DMS79 (cell line): Measurements from ENCODE around the gene ELOA.
"Not testable (repeated sequence)": the region's sequence is repeated elsewhere in the genome, so short reads cannot be mapped to it uniquely, and the experiment has no call there.

Experiments
- DNase-seq: peaks from one replicate; lab custom pipeline; 2025; lab: John Stamatoyannopoulos, UW

Gene ELOA

DNA sequence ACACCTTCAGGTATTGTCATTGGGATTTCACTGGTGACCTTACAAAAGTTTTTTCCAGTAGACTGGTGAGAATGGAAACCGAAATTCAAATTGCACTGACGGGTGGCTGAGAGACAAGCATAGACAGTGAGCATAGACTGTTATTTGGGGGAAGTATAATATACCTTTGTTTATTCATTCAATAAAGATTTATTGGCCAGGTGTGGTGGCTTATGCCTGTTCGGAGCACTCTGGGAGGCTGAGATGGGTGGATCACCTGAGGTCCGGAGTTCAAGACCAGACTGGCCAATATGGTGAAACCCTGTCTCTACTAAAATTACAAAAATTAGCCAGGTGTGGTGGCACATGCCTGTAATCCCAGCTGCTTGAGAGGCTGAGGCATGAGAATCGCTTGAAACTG, 10.0 kb upstream of the ELOA start:
- not testable (repeated sequence) for DNase-seq

DNA sequence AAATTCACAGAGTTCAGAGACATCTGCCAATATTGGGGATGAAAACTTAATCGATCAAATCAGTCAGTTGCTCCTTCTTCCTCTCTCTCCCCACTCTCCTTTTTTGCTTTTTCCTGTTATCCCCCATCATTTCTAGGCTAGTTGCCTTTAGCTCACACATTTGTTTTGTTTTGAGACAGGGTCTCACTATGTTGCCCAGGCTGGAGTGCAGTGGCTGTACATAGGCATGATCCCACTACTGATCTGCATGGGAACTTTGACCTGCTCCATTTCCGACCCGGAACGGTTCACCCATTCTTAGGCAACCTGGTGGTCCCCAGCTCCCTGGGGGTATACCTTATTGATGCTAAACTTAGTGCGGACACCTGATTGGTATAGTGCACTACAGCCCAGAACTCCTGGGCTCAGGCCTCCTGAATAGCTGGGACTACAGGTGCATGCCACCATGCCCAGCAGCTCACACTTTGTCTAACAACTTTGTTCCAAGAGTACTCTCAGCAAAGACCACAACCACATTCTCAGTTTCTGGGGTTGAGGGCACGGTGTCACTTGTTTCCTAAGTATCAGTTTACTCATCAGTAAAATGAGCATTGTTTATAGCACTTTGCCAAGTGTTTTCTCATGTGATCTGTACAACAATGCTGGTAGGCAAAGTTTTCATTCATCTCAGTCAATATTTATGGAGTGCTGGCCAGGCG, 6.7 kb upstream of the ELOA start:
- no peak for DNase-seq

DNA sequence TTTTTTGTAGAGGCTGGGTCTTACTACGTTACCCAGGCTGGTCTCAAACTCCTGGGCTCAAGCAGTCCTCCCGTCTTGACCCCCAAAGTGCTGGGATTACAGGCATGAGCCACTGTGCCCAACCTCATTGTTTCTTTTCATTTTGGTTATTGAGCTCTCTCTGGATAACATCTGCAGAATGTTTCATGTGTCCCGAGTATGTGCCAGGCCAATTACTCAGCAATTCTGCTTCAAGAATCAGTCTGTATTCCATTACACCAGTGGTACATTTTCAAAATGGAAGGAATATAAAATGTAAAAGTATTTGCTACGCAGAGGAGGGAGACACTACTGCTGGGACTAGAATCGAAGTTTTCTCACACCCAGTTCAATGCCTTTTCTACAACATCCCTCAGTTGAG, 1.7 kb upstream of the ELOA start:
- no peak for DNase-seq

DNA sequence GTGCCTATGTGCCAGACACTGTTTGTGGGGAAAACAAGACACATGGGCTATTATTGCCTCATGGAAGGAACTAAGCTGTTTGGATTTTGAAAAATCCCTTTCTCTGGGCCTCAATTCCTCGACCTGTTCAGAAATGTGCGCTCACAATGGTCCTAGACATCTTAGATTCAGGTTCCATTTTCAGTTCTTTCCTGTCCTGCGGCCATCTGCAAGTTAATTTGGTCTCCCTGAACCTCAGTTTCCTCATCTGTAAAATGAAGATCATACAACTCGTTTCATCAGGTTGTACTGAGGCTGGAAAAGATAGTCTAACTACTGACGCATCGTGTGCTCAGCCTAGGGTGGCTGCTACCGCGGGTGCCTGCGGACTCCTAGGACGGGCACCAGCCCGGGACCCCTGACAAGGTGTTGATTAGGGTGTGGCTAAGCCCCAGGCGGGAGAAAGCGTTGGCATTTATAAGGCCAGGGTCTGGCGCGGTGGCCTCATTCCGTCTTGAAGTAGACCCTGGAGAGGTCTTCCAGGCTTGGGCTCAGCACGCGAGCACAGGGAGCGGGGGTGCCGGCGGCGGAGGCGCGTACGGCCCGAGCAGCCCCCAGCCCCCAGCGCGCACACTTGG, 493 bp upstream of the ELOA start:
- DNase-seq: peak; percentile 24

DNA sequence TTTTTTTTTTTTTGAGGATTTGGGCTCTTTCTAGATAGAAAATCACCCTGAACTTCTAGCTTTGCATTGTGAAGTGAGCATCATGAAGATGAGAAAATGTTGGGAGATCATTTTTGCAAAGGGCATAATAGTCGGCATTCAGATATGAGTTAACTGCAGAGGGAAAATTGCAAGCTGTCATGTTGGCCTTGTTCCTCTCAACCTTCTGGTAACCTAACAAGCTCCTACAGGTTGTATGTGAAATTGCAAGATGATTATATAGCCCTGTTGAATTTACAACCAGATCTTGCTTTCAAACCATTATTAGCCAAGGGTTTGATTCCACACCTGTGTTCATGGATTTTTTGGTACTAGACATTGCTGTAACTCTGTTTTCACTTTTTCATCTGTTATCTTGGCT, 2.2 kb downstream of the ELOA start:
- no peak for DNase-seq

DNA sequence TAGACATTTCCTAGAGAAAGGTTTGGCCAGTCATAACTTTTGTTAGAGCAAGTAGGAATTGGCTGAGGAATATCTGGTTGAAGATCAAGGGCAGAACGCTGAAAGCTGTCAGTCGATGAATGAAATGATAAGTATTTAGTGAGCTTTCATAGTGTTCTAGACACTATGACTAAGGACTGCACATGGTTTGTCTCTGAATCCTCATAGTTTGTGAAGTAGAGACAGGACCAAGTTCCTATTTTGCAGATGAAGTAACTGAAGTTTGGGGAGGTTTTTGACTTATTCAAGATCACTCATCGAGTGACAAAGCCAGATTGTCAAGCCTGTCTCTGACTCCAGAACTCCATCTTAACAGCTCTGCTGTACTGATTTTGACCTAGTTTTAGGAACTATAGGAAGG, 4.7 kb downstream of the ELOA start:
- no peak for DNase-seq

DNA sequence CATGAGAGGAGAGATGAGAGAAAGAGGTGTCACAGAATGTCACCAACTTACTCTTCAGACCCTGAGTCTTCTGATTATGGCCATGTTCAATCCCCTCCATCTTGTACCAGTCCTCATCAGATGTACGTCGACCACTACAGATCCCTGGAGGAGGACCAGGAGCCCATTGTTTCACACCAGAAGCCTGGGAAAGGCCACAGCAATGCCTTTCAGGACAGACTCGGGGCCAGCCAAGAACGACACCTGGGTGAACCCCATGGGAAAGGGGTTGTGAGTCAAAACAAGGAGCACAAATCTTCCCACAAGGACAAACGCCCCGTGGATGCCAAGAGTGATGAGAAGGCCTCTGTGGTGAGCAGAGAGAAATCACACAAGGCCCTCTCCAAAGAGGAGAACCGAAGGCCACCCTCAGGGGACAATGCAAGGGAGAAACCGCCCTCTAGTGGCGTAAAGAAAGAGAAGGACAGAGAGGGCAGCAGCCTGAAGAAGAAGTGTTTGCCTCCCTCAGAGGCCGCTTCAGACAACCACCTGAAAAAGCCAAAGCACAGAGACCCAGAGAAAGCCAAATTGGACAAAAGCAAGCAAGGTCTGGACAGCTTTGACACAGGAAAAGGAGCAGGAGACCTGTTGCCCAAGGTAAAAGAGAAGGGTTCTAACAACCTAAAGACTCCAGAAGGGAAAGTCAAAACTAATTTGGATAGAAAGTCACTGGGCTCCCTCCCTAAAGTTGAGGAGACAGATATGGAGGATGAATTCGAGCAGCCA, 8.0 kb downstream of the ELOA start:
- DNase-seq: peak; percentile 9

DNA sequence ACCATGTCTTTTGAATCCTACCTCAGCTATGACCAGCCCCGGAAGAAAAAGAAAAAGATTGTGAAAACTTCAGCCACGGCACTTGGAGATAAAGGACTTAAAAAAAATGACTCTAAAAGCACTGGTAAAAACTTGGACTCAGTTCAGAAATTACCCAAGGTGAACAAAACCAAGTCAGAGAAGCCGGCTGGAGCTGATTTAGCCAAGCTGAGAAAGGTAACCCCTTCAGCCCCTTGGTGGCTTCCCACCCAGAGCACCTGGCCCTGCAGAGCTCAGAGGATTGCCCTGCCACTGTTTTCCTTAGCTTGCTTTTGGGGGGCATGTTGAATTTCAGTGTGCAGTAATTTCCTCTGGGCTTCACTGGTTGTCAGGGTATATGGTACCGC, 8.5 kb downstream of the ELOA start:
- no peak for DNase-seq

DNA sequence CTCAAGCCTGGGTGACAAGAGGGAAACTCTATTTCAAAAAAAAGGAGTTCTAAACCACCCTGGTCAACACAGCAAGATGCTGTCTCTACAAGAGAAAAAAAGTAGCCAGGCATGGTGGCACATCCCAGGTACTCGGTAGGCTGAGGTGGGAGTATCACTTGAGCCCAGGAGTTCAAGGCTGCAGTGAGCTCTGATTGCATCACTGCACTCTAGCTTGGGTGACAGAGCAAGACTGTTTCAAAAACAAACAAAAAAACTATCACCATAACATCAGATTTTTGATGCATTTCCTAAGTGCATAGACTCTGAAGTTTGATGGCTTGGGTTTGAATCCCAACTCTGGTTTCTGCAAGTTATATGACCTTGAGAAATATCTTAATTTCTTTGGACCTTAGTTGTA, 9.6 kb downstream of the ELOA start:
- no peak for DNase-seq

DNA sequence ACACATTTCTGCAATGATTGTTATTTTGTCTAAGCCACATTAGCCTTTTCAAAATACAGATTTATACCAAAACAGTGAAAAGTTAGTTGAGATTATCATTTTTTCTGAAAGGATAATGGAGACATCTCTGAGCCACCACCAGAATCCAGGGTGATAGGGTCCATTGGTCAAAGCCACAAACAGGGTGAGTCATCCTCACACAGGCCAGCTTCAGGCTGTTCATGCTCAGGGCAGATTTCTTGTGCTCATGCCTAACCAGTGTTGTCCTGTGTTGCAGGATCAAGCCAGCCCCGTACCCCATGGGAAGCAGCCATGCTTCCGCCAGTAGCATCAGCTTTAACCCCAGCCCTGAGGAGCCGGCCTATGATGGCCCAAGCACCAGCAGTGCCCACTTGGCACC, 13.4 kb downstream of the ELOA start:
- no peak for DNase-seq

DNA sequence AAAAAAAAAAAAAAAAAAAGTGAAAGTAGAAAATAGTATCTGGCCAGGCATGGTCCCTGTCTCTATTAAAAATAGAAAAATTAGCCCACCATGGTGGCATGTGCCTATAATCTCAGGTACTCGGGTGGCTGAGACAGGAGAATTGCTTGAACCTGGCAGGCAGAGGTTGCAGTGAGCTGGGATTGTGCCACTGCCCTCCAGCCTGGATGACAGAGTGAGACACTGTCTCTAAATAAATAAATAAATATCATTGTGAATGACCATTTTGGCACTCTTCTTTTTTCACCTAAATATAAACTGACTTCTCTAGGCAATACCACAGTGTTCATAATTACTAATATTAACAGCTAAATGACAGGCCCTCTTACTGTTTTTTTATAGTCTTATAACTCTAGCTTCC, 14.5 kb downstream of the ELOA start:
- no peak for DNase-seq

DNA sequence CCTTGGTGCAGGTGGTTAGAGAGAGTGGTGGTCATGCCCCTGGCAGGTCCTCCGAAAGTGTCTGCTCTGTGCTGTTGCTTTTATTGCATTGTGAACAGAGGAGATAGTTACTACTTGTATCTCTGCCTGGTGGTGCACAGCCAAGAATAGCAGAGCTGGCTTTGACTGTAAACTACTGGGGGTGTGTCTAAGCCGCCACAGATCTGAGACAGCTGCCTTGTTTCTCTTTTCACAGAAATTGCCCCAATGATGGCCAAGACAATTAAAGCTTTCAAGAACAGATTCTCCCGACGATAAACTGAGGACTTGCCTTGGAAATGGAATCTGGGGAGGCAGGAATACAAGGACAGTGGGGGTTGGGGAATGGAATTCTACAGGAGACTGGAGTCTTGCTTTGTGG, 16.0 kb downstream of the ELOA start:
- DNase-seq: no peak

DNA sequence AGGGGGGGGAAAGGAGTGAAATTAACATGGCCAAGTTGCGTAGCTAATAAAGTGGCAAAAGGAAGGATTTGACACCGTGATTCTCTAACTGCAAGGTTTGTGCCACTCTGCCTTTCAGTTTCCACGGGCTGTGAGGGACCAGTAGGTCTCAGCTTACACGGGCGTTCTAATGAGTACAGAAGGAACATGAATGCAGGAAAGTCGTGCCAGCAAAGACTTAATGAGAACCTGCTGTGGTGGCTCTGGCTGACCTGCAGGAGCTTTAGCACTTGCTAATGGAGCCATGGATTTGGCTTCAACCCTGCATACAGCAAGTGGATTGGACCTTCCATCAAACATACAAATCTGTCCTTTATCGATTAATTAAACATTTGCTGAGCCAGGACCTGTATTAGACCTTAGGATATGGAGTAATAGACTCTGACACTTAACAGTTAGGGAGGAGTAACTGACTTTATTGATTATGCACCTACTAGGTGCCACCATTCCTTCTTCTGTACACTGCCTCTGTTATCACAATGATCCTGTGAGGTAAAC, 19.8 kb downstream of the ELOA start:
- DNase-seq: no peak

DNA sequence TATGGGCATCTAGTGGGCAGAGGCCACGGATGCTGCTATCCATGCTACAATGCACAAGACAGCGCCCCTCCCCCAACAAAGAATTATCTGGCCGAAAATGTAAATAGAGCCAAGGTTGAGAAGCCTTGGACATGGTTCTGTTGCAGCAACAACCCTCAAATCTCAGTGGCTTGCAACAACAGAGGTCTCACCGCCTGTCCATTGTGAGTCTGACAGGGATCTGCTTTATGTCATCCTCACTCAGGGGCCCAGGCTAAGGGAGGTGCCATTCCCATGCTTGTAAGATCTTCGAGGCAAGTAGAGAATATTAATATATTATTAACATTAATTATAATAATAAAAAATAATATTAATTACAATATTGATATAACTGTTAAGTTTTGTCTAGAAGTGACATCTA, 25.5 kb downstream of the ELOA start:
- DNase-seq: no peak

DNA sequence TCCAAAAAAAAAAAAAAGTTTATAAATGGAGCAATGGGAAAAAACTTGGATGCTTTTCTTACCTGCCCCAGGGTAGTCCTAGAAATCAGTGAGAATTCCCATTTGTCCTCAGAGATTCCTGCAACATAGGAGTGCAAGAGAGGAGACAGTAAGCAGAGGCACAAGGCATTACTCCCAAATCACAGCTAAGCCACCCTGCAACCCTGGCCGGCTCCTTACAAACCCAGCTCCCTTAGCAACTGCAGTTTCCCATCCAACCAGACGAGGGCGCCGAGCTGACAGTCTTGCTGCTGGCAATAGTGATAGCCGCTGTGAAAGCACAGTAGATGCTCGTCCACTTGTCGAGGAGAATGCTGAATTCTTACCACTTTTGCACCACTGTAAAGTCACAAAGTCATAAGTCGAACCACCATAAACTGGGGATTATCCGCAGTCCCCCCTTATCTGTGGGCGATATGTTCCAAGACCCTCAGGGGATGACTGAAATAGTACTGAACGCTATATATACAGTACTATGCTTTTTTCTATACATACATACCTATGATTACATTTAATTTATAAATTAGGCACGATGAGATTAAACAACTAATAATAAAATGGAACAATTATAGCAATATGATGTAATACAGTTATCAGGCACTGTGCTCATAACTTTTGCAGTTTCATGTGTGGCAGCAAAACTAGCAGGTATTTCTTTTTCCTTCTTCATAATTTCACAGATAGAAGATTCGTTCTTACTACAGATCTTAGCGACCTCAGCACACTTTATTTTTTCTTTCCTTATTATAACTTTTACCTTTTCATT, 29.0 kb downstream of the ELOA start:
- DNase-seq: peak; percentile 44

DNA sequence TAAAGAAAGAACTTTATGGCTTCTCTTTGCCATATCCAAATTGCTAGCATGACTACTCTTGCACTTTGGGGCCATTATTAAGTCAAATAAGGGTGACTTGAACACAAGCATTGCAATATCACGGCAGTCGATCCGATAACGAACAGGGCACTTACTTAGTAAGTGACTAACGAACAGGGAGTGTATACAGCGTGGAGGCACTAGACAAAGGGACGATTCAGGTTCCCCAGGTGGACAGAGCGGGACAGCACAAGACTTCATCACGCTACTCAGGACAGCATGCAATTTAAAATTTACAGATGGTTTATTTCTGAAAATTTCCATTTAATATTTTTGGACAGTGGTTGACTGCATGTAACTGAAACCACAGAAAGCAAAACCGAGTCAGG, 29.6 kb downstream of the ELOA start:
- DNase-seq: no peak

DNA sequence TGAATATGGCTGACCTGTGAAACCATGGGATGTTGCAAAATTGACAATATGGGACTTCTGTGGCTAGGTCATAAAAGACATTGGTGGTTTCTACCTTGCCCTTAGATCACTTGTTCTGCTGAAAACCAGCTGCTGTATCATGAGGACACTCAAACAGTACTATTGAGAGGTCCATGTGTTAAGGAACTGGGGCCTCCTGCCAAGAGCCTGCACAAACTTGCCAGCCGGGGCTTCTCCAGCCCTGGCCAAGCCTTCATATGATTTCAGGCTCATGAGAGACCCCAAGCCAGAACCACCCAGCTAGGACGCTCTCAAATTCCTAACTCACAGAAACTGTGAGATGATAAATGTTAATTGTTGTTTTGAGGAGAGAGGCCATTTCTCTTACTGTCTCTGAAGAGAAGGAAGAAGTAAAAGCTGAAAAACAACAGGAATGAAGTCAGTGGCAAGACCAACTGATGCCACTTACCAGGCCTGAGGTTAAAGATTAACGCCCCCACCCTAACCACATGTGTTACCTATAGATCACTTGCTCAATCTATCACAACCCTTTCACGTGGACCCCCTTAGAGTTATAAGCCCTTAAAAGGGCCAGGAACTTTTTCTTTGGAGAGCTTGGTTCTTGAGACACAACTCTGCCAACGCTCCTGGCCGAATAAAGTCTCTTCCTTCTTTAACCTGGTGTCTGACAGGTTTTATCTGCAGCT, 31.1 kb downstream of the ELOA start:
- peak; percentile 86 for DNase-seq

DNA sequence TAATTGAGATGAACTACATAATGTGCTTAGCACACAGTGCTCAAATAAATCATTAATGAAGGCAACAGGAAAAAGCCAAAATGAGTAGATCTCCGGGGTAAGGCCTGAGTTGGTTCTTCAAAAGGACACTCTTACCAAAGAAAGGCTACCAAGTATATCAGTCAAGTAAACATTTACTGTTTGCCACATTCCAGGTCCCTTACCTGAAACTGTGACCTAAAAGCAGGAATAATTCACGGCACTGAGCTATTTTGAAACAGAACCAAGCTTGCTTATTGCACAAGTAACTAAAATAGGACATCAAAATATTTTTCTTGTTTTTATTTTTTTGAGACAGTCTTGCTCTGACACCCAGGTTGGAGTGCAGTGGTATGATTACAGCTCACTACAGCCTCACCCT, 32.9 kb downstream of the ELOA start:
- no peak for DNase-seq

DNA sequence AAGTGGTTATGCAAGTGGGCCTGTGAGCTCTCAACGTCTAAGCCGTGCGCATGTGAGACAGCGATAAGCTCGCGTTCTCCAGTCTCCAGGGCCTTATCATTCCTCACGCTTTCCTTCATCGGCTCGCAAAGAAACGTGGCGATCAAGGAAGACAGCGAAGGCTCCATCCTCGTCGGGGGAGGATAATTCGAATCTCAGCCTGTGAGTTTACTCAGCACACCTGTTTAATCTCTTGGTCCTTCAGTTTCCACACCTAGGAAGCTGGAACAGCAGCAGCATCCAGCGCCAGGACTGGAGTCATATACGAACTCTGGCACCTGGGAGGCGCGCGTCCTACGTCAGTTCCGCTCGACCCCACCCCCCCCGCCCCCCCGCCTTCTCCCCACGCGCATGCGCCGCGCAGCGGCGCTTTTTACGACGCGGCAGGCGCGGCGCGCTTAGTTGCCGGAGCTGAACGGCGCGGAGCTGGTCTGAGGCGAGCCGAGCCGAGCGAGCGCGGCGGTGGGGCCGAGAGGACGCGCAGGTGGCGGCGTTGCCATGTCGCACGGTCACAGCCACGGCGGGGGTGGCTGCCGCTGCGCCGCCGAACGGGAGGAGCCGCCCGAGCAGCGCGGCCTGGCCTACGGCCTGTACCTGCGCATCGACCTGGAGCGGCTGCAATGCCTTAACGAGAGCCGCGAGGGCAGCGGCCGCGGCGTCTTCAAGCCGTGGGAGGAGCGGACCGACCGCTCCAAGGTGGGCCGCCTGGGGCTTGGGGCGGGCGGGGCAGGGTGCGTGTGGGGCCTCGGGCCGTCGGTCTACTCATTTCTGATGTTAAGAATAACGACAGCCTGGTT, 34.9 kb downstream of the ELOA start, which contains the start of gene PITHD1:
TSS of gene PITHD1 (plus strand) at position 440 of the 836 bp plus-strand sequence. CDS start at position 538, 98 bp downstream.
- peak; percentile 83 for DNase-seq

DNA sequence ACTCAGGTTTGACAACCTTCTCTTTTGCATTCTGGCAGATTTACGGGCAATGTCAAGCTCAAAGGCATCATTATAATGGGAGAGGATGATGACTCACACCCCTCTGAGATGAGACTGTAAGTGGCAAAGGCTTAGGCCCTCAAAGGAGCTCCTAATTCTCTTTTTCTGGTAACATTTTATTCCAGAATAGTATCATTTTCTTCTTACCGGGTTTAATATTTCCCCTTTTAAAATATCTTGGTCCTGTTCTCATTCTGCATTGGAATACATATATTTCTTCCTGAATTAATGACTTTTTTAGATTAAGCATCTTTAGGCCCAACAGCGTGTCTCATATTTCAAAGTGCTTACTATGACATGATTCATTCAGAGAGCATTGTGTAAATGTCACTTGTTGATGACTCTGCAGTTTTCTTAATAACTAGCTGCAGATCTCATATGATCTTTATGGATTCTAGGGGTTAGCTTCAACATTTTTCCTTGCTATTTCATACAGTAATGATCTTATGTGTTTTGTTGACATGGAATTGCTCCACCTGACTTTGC, 36.6 kb downstream of the ELOA start:
- no peak for DNase-seq
